Prostate gland (tissue), 2 donors: Measurements from ENCODE around the gene HIGD1A. TPM values are rescaled to one million over a fixed set of nuclear protein-coding genes. Genes with fewer than 3 reads are reported as not detected.

Experiments used
- DNase-seq: peaks from one replicate; pipeline ENCODE4 v3.0.0-alpha.2; 2019; ENCODE audit warnings: low spot score
- H3K27ac ChIP-seq, 2 donors: fragments of 200-600 bp; sonication (generic); 2 replicates each; pipeline ENCODE4 v1.5.1; 2017 to 2019
- H3K27me3 ChIP-seq: fragments of 200-600 bp; sonication (generic); replicated peaks from 2 replicates; pipeline ENCODE4 v1.5.1; 2019; ENCODE audit not compliant: insufficient read depth
- H3K36me3 ChIP-seq, 2 donors: fragments of 200-600 bp; sonication (generic); 1 replicate in 1 of 2; 2 replicates in 1 of 2; pipeline versions ENCODE4 v1.5.1 to v1.8.1; 2017 to 2019
- H3K4me1 ChIP-seq: fragments of 200-600 bp; sonication (generic); replicated peaks from 2 replicates; pipeline ENCODE4 v1.5.1; 2019
- H3K4me3 ChIP-seq, 2 donors: fragments of 200-600 bp; sonication (generic); 2 replicates each; pipeline ENCODE4 v1.5.1; 2017 to 2019
- H3K9me3 ChIP-seq: fragments of 200-600 bp; sonication (generic); 2 replicates; pipeline ENCODE4 v1.5.1; 2017
- CTCF ChIP-seq, 4 experiments: fragments of 200-600 bp in 2 of 4; fragments of 450-650 bp in 2 of 4; sonication (generic) in 2 of 4; IDR thresholded peaks; 1 replicate in 3 of 4; 2 replicates in 1 of 4; pipeline ENCODE4 v1.5.1; 2016 to 2019; ENCODE audit warnings: antibody characterized with exemption in 4 of 4, mild to moderate bottlenecking in 2 of 4, moderate library complexity in 2 of 4
- POLR2A ChIP-seq: fragments of 450-650 bp; IDR thresholded peaks from one replicate; pipeline ENCODE4 v1.6.1; 2016; ENCODE audit warnings: antibody characterized with exemption, mild to moderate bottlenecking
- POLR2AphosphoS5 ChIP-seq: sonication (generic); formaldehyde crosslinking; IDR thresholded peaks from one replicate; pipeline ENCODE4 v1.6.1; 2017; ENCODE audit warnings: antibody characterized with exemption
- WGBS: methylation state at CpG from one replicate; pipeline ENCODE4 v1.1.5; 2018; 5-methylcytosine and 5-hydroxymethylcytosine counted together
- intact Hi-C: fragments of 100-400 bp; cut with DNase I; formaldehyde crosslinking; loops from one replicate; pipeline ENCODE4 v1.14.2; 2022
- total RNA-seq, 2 donors: library from RNA; depleted of rRNA; stranded (reverse); fragments of >200 nt; gene quantifications; one replicate each; pipeline ENCODE4 v1.1.0, GENCODE V29; 2016

Gene HIGD1A
- total RNA-seq, 2 donors from 2014 or later: 91.0 to 135 TPM

GRCh38 chr3:42829628-42830436 lies 25.5 kb upstream of the HIGD1A start:
- 76% methylated on average over 5 of the region's 5 CpGs for WGBS
- no peak overlapping the region for H3K27ac ChIP-seq
- H3K36me3 ChIP-seq: no peaks in the 10 kb centered on the region
- H3K27me3 ChIP-seq: no peaks in the 10 kb centered on the region
- TF ChIP-seq POLR2A (no peak), POLR2AphosphoS5 (no peak)
- H3K4me3 ChIP-seq: no peak overlapping the region
- intact Hi-C loops: loop anchor here (2.0 kb wide), 1 partner anchor 51 kb away; no protein-coding TSS in a partner anchor
- no peak for DNase-seq
- H3K9me3 ChIP-seq: no peaks in the 10 kb centered on the region
- no peaks in the 10 kb centered on the region for H3K4me1 ChIP-seq

- Histone ChIP-seq H3K36me3 (no peaks in the 10 kb centered on the region), H3K27ac (no peak overlapping the region), H3K4me3 (no peak overlapping the region), H3K9me3 (no peaks in the 10 kb centered on the region), H3K27me3 (no peaks in the 10 kb centered on the region), H3K4me1 (no peaks in the 10 kb centered on the region)
- no peak for DNase-seq
- WGBS: 92% methylated on average over 5 of the region's 5 CpGs
- intact Hi-C loops: no loop called here
- no peak for TF ChIP-seq POLR2AphosphoS5
- no peak for TF ChIP-seq CTCF (IDR thresholded peaks at IDR 0.05)
- TF ChIP-seq POLR2A: no peak
These were observed 24.9 kb upstream of the HIGD1A start for GRCh38 chr3:42829083-42829627.

GRCh38 chr3:42827654-42828053 lies 23.4 kb upstream of the HIGD1A start:
- WGBS: 55% methylated on average over 4 of the region's 4 CpGs
- Histone ChIP-seq H3K4me3 (no peak overlapping the region), H3K9me3 (no peaks in the 10 kb centered on the region), H3K4me1 (no peaks in the 10 kb centered on the region), H3K36me3 (no peaks in the 10 kb centered on the region), H3K27me3 (no peaks in the 10 kb centered on the region), H3K27ac (no peak overlapping the region)
- intact Hi-C loops: no loop called here
- no peak for DNase-seq
- TF ChIP-seq POLR2AphosphoS5: no peak
- TF ChIP-seq POLR2A: no peak
- TF ChIP-seq CTCF (IDR thresholded peaks at IDR 0.05): no peak

- no peaks in the 10 kb centered on the region for H3K36me3 ChIP-seq
- intact Hi-C loops: no loop called here
These were observed 22.7 kb upstream of the HIGD1A start for GRCh38 chr3:42827023-42827422.

GRCh38 chr3:42826141-42826540 lies 21.9 kb upstream of the HIGD1A start:
- no peak overlapping the region for H3K4me3 ChIP-seq
- no peak overlapping the region for H3K27ac ChIP-seq
- H3K36me3 ChIP-seq: no peaks in the 10 kb centered on the region
- TF ChIP-seq CTCF (IDR thresholded peaks at IDR 0.05) (no peak), POLR2A (no peak), POLR2AphosphoS5 (no peak)
- intact Hi-C loops: no loop called here
- DNase-seq: no peak
- no peaks in the 10 kb centered on the region for H3K4me1 ChIP-seq
- no peaks in the 10 kb centered on the region for H3K27me3 ChIP-seq
- H3K9me3 ChIP-seq: no peaks in the 10 kb centered on the region

More at GRCh38 chr3:42827023-42827422, 22.7 kb upstream of the HIGD1A start:
- no peak for TF ChIP-seq POLR2AphosphoS5
- no peak for TF ChIP-seq POLR2A
- no peak for TF ChIP-seq CTCF (IDR thresholded peaks at IDR 0.05)
- Histone ChIP-seq H3K9me3 (no peaks in the 10 kb centered on the region), H3K27ac (no peak overlapping the region), H3K4me1 (no peaks in the 10 kb centered on the region), H3K27me3 (no peaks in the 10 kb centered on the region), H3K4me3 (no peak overlapping the region)
- DNase-seq: no peak
